Calu3 (cell line): ENCODE data around the gene MALRD1. TPM values are rescaled to one million over a fixed set of nuclear protein-coding genes. Genes with fewer than 3 reads are reported as not detected.

Experiments used
- BruUV-seq: library from RNA; stranded (reverse); fragments of 400-500 nt; replicated peaks from 2 replicates; lab custom pipeline; 2021; lab: Mats Ljungman, UMichigan
- CTCF ChIA-PET: fragments of 300-600 bp; sonication (Branson Sonifier 250); formaldehyde crosslinking; loops from one replicate; lab custom pipeline; 2022; ENCODE audit warnings: antibody characterized with exemption; lab: Charles Lee
- DNase-seq: peaks from one replicate; pipeline ENCODE4 v3.0.0; 2022
- H3K27ac Mint-ChIP-seq: one replicate; pipeline ENCODE4 v1.8.0; 2022; ENCODE audit warnings: mixed read lengths; ENCODE audit not compliant: unreplicated experiment
- H3K27me3 Mint-ChIP-seq: one replicate; pipeline ENCODE4 v1.8.0; 2022; ENCODE audit warnings: mixed read lengths; ENCODE audit not compliant: unreplicated experiment
- H3K36me3 Mint-ChIP-seq: one replicate; pipeline ENCODE4 v1.8.0; 2022; ENCODE audit warnings: mild to moderate bottlenecking, moderate library complexity, mixed read lengths; ENCODE audit not compliant: insufficient read depth, unreplicated experiment
- H3K4me1 Mint-ChIP-seq: one replicate; pipeline ENCODE4 v1.8.0; 2022; ENCODE audit warnings: mild to moderate bottlenecking, low read depth, mixed read lengths; ENCODE audit not compliant: unreplicated experiment
- H3K4me3 Mint-ChIP-seq: one replicate; pipeline ENCODE4 v1.8.0; 2022; ENCODE audit warnings: mild to moderate bottlenecking, low read depth, moderate library complexity, mixed read lengths; ENCODE audit not compliant: unreplicated experiment
- H3K9me3 Mint-ChIP-seq: one replicate; pipeline ENCODE4 v1.8.0; 2022; ENCODE audit warnings: low read depth, mixed read lengths; ENCODE audit not compliant: unreplicated experiment
- intact Hi-C: fragments of 100-400 bp; cut with micrococcal nuclease; formaldehyde crosslinking; loops from one replicate; pipeline ENCODE4 v1.10.0; 2022; ENCODE audit not compliant: unreplicated experiment
- total RNA-seq: library from RNA; stranded (reverse); gene quantifications from 2 replicates; pipeline ENCODE4 v1.2.3, GENCODE V29; 2022
- TF ChIP-seq, protein P1 (sequence below): fragments of 200-600 bp; IDR thresholded peaks from one replicate; pipeline ENCODE4 v1.8.0; 2022; ENCODE audit warnings: antibody characterized with exemption; ENCODE audit not compliant: unreplicated experiment

The MALRD1 gene
- total RNA-seq, 1 experiment from 2014 or later, result not detected

DNA sequence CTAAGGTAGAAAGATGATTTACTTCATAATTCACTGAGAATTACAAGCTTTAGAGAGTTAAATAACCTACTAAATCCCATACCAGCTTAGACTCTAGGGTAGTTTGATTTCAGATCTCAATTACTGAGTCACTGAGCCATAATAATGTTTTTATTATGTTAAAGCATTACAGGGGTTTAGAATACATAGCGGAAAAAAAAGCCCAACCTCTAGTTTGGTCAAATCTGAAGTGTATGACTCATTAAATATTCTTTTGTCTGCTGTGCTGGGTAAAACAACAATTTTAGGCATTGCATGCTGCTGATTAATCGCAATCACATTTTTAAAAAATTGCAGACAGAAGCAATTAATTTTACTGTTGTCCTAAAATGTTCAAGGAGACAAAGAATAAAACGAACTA lies 48.5 kb downstream of the MALRD1 start:
- no peaks in the 10 kb centered on the region for H3K4me1 Mint-ChIP-seq
- CTCF ChIA-PET, result no interaction called here
- BruUV-seq, result no TSS peak

DNA sequence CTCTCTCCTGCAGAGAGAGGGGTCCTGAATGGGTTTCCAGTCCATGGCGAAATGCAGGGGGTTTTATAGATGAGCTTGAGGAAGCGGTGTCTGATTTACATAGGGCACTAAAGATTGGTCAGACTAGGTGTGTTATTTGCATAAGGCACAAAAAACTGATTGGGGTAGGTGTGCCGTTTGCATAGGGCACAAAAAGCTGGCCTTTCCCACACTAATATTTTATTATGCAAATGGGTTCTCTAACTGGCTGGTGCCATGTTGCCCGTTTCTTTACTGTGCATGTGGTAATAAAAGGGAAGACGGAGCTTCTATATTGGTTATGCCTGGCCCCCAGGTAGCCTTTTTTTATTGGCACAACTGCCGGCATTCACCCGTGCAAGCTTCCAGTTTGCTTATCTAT lies 50.2 kb downstream of the MALRD1 start:
- H3K9me3 Mint-ChIP-seq, result peaks cover 7% of the 10 kb centered on the region
- DNase-seq, result no peak
- no peaks in the 10 kb centered on the region for H3K4me1 Mint-ChIP-seq
- no peak overlapping the region for H3K4me3 Mint-ChIP-seq
- no peaks in the 10 kb centered on the region for H3K27me3 Mint-ChIP-seq
- CTCF ChIA-PET, result no interaction called here
- no TSS peak for BruUV-seq
- no peaks in the 10 kb centered on the region for H3K36me3 Mint-ChIP-seq
- TF ChIP-seq, protein P1, sequence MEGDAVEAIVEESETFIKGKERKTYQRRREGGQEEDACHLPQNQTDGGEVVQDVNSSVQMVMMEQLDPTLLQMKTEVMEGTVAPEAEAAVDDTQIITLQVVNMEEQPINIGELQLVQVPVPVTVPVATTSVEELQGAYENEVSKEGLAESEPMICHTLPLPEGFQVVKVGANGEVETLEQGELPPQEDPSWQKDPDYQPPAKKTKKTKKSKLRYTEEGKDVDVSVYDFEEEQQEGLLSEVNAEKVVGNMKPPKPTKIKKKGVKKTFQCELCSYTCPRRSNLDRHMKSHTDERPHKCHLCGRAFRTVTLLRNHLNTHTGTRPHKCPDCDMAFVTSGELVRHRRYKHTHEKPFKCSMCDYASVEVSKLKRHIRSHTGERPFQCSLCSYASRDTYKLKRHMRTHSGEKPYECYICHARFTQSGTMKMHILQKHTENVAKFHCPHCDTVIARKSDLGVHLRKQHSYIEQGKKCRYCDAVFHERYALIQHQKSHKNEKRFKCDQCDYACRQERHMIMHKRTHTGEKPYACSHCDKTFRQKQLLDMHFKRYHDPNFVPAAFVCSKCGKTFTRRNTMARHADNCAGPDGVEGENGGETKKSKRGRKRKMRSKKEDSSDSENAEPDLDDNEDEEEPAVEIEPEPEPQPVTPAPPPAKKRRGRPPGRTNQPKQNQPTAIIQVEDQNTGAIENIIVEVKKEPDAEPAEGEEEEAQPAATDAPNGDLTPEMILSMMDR, result no peak
- no peak overlapping the region for H3K27ac Mint-ChIP-seq
- intact Hi-C loops, result no loop called here

More for the DNA sequence above, 48.5 kb downstream of the MALRD1 start:
- no peak for DNase-seq
- intact Hi-C loops, result no loop called here
- Mint-ChIP-seq H3K27ac (no peak overlapping the region), H3K9me3 (peaks cover 7% of the 10 kb centered on the region), H3K27me3 (no peaks in the 10 kb centered on the region), H3K36me3 (no peaks in the 10 kb centered on the region), H3K4me3 (no peak overlapping the region)
- TF ChIP-seq, protein P1, result no peak

DNA sequence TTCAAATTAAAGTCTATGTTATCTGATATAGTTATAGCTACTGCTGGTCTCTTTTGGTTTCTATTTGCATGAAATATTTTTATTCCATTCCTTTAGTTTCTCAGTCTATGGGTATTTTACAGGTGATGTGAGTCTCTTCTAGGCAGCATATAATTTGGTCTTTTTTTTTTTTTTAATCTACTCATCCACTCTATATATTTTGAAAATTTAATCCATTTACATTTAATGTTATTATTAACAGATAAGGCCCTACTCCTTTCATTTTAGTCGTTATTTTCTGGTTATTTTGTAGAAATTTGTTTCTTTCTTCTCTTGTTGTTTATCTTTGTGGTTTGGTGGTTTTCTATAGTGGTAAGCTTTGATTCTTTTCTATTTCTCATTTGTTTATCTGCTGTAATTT lies 58.8 kb downstream of the MALRD1 start:
- TF ChIP-seq, protein P1, result no peak
- Mint-ChIP-seq H3K27ac (no peak overlapping the region), H3K36me3 (no peaks in the 10 kb centered on the region), H3K4me3 (no peak overlapping the region), H3K4me1 (no peaks in the 10 kb centered on the region), H3K9me3 (peaks cover 12% of the 10 kb centered on the region), H3K27me3 (no peaks in the 10 kb centered on the region)
- no TSS peak for BruUV-seq
- intact Hi-C loops, result no loop called here
- CTCF ChIA-PET, result no interaction called here
- no peak for DNase-seq

DNA sequence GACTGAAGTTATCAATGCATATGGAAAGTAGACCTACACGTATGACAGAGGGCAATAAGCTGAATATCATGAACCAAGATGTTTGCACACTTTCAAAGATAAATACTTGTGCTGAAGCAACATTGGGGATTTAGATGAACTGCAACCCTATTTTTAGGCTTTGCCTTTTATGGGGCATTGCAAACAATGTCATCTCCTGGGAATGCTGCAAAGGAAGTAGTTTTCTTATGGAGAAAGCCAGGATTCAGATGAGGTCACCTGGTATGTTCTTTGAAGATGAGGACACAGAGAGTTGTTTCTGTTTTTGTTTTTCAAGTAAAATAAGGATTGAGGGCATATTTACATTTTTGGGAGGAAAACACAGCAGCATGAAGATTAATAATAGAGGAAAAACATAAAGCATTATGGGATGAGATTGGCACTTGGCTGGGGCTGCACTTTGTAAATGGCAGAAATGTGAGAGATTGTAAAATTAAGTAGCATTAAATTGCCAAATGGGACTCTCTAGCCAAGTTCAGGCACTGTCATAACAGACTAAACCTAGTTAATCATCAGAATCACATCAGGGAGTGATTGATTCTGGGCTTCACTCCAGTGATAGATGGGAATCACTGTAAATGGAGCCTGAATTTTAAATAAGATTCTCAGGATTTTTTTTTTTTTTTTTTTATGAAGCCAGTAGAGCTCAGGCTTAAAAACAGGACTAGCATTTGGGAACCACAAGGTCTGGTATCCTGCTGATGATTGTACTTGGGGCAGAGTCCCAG lies 63.1 kb downstream of the MALRD1 start:
- H3K4me1 Mint-ChIP-seq, result no peaks in the 10 kb centered on the region
- H3K9me3 Mint-ChIP-seq, result peaks cover 11% of the 10 kb centered on the region
- H3K27ac Mint-ChIP-seq, result no peak overlapping the region
- no peak overlapping the region for H3K4me3 Mint-ChIP-seq
- intact Hi-C loops, result no loop called here
- no TSS peak for BruUV-seq
- no peak for DNase-seq
- TF ChIP-seq, protein P1, result no peak
- H3K36me3 Mint-ChIP-seq, result no peaks in the 10 kb centered on the region
- H3K27me3 Mint-ChIP-seq, result no peaks in the 10 kb centered on the region
- CTCF ChIA-PET, result no interaction called here
